ENCODE data around the gene MCTP1.

MCTP1 gene

DNA sequence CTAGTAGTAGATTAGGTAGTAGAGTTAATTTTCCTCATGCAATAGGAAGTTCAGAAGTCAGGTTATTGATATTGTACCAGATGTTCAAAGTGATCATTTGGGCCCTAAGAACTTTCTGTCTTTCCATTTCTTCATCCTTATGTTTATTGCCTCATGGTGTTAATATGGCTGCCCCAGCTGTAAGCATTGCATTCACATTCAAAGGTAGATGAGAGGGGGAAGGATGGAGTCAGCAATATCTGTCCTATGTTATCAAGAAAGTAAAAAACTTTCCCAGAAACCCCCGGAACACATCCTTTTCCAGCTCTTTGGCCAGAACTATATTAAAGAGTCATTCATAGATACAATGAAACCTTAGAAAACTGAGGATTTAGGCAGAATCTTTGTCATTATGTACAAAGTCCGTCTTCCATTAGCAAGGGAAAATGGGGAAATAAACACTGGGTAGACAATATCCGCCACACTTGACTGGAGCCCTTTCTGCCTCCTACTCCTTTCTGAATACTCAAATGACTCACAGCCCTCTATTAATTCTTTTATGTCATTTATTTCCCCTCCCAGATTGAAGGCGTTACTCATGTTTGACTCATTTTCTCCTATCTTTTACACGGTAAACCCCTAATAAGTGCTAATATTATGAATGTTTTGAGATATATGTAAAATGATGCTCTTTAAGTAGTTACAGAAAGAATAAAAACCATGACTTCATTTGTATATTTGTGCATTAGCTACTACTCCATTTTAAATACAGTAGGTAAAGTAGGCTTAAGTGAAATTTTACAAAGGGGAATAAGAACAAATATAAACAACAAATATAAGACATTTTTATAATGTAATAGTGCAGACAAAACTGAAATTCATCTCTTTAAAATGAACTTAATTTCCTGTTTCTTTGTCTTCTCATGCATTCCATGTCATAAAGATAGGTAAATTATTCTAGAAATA is 538.8 kb downstream of the MCTP1 start:
- no peak for DNase-seq

GRCh38 chr5:94744906-94745305 is 540.0 kb downstream of the MCTP1 start:
- no peak for DNase-seq

GRCh38 chr5:94742852-94743251 is 542.0 kb downstream of the MCTP1 start:
- no peak for DNase-seq

- no peak for DNase-seq
Measured at GRCh38 chr5:94740286-94740685, 544.6 kb downstream of the MCTP1 start.

DNA sequence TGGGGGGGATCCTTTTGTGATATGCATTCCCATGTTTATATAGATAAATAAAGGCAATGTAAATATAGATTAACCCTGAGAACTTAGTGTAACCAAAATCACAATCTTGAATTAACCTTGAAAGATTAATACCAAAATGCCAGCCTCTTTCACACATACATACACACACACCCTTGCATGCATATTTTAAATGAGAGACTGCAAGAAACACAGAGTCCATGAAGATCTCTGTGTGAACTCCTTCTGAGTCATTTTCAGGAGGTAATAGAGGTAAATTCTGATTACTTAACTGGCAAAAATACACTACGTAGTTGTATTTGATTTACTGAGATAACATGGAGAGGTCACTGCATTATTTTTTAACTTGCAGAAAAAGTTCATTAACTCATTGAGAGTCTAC is 548.4 kb downstream of the MCTP1 start:
- no peak for DNase-seq

DNA sequence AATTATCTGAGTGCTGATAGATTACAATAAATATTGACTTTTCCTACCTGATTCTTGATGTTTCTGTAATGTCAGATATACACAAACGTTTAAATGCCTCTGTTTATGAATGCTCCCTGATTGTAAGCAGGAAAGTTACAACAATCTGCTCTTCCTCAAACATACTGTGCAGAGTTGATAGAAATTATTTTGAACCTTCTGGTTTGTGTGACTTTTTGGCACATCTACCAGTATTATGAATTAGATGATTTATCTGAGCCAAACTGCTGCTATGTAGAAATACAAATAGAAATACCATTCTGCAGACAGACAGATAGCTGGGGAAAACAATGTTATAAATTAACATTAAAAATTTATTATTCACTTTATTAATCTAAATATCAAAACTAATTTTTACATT is 553.4 kb downstream of the MCTP1 start:
- no peak for DNase-seq

GRCh38 chr5:94725142-94725541 is 559.8 kb downstream of the MCTP1 start:
- no peak for DNase-seq

DNA sequence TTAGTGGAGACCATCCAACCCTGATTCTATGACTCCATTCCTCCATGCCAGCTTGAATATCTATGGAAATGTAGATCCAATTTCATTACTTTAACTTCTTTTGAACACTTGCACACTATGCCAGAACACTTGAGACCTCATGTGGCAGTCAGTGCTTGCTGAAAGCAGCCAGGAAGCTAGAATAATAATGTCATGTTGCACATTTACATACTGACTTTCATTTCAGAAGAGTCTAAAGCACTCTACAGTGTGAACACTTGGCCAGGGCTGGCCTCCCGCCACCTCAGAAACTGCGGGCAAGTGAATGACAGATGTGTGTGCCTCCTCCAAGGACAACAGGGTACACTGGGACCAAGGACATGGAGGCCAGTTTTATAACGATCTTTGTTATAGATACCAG is 569.1 kb downstream of the MCTP1 start:
- no peak for DNase-seq

- no peak for DNase-seq
Measured at GRCh38 chr5:94711785-94712184, 573.1 kb downstream of the MCTP1 start.

DNA sequence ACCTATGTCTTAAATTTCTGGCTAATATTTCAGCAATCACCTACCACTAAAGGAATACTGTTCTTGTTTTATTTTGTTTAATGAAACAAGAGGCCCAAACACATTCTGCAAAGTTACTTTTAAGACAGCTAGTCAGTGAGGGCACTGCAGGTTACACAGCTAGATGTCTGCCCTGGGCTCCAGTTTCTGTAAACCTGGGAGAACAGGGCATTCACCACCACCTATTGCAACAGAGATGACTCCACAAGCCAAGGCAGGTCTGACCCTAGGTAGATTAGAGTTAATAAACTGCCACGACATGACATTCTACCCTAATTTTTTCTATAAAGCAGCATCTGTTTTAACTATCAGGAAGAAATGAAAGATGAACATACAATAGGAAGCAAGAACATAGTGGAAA is 575.6 kb downstream of the MCTP1 start:
- no peak for DNase-seq

DNA sequence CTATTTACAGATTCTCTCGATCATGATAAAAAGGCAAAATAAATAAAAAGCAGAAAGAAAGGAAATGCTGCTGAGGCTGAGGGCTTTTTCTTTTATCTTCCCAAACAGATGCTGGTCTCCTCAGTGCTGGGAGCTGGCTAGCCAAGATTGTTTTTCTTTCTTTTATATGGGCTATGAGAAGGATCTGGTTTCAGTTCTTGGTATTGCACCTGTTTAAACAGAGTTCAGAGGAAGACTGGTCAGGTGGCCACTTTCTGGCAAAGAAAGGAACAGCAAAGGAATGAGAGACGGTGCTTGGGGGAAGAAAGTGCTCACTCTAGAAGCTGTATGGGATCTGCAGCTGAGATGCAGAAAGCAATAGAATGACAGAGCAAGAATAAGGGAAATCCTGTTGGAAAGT is 577.5 kb downstream of the MCTP1 start:
- no peak for DNase-seq

DNA sequence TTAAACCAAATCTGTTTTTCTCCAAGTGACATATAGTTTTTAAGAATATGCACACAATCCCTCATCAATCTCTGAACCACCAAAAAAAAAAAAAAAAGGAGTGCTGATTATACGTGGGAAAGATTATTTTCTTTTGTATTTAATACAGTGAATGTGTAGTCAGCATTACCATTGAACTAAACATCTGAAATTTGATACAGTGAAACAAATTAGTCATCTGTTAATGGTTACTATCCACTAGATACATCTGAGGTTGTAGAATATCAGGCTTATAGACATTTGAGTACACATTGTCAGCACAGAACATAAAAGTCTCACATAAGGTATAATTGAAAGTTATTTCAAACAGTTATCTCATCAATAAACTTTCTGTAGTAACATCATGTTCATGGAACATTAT is 579.5 kb downstream of the MCTP1 start:
- DNase-seq = no peak

GRCh38 chr5:94702729-94703128 is 582.2 kb downstream of the MCTP1 start:
- no peak for DNase-seq

GRCh38 chr5:94700592-94700991 is 584.3 kb downstream of the MCTP1 start:
- no peak for DNase-seq

DNA sequence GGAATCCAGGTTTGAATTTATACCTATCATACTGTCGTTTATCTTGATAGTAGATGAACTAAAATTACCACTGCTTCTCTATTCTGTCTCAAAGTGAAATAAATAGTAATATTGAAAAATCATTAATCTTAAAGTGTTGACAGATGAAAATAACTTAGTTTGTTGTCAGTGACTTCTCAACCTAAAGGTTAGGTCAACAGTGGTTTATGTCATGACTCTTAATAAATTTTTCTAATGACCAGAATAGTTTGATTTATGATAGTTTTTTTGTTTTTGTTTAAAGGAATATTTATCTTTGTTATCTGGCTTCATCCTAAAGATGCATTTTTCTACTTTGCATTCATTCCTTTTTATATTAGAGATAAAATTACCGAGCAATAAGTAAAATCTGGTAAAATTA is 585.3 kb downstream of the MCTP1 start:
- DNase-seq = no peak

GRCh38 chr5:94698197-94698596 is 586.7 kb downstream of the MCTP1 start:
- DNase-seq = no peak

- no peak for DNase-seq
Measured at GRCh38 chr5:94694671-94695070, 590.2 kb downstream of the MCTP1 start.

DNA sequence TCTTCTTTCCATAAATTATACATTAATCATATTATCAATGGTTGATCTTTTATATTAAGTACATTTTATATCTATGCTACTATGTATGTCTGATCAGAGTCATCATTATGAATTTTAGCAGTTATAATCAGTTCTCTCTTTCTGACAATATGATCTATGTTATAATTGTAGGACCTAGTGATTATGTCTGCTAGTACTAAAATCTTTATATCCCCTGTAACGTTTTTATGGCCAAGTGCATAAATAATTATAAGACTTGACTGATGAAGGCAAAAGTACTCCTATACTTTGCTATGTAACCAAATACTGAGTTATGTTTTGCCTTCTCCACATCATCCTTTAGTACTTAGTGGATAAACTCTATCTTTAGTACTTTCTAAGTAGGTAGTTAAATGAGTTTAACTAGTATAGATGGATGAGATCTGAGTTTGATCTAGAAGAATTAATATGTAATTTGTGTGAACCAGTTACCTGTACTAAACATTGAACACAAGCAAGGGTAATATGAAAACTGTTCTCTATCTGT is 591.0 kb downstream of the MCTP1 start:
- no peak for DNase-seq

DNA sequence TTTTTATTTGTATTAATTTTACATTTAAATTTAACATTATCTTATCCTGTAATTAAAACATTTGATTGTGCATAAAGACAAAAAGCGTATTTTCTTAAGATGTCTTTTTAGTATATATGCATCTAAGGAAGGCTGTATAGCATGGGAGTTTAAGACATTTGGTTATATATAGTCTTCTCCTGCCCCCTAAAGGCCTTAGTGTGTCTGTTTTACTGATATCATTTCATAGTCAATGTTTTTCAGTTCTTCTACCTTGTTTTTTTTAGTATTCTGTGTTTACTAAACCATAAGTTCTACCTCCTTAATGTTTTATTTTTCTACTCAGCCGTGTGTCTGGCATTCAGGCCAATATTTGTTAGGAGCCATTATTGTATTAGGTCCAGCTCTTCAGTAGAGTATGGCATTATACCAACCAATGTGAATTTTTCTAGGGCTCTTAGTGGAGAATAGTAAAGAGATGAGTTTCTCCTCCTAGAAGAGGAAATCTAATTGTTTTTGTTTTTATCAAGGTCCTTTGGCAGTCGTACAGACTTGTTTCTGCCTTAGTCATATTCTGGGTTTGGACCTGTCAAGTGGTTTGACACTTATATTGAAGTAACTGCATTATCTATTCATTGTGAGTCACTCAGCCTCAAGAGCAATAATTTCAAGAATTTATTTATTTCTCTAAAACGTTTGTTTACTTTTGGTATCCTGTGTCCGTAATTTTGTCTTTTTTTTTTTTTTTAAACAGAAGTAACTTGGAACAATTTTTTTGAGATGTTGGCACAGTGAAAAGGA is 591.7 kb downstream of the MCTP1 start:
- no peak for DNase-seq

DNA sequence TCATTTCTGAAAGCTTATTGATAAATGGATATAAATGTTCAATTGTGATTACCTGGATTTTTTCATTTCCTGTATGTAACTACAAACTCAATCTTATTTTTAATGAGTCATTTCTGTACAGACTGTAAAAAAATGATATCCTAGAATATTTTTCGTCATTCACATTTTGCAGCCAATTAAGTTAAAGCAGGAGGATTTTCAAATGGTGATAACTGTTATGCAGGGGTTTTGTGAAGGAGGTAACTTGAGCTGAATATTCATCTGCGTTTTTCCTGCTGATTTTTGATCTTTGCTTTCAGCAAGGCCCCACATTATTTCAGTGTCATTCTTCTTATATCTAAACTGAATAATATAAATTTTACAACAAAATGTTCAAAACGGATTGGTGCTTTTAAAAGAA is 592.3 kb downstream of the MCTP1 start:
- no peak for DNase-seq

GRCh38 chr5:94691949-94692348 is 592.9 kb downstream of the MCTP1 start:
- DNase-seq = no peak

- DNase-seq = no peak
Measured at GRCh38 chr5:94691291-94691690, 593.6 kb downstream of the MCTP1 start.

DNA sequence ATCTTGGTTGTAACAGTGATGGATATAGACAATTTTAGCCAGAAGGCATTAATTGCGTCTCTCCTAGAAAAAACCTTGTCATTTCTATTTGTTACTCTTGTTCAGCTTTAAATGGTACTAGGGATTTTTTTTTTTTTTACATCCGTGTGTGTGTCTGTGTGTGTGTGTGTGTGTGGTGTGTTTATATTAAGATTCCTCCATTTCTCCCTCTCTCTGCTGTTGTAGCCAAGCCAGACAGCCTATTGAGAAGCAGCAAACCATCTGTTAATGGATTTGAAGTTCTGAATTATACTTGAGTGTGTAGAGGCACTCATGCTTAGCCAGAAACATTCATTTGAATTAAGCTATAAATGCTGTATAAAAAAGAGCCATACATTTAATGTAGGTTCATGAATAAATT is 594.1 kb downstream of the MCTP1 start:
- DNase-seq = no peak

- no peak for DNase-seq
Measured at GRCh38 chr5:94689908-94690307, 595.0 kb downstream of the MCTP1 start.
